Measurements from ENCODE around the gene CASQ1.

The CASQ1 gene

GRCh38 chr1:160206421-160207117 lies 16.2 kb downstream of the CASQ1 start:
- no peak for DNase-seq

- DNase-seq = no peak
Measured at GRCh38 chr1:160207118-160207650, 16.8 kb downstream of the CASQ1 start.

- no peak for DNase-seq
Measured at GRCh38 chr1:160207771-160208556, 17.6 kb downstream of the CASQ1 start.

- no peak for DNase-seq
Measured at GRCh38 chr1:160208557-160209320, 18.4 kb downstream of the CASQ1 start.

GRCh38 chr1:160209321-160210046 lies 19.1 kb downstream of the CASQ1 start:
- no peak for DNase-seq

- DNase-seq = no peak
Measured at GRCh38 chr1:160210561-160210960, 20.2 kb downstream of the CASQ1 start.

GRCh38 chr1:160211046-160211790 lies 20.8 kb downstream of the CASQ1 start:
- DNase-seq = no peak

GRCh38 chr1:160214481-160215140 lies 24.2 kb downstream of the CASQ1 start:
- no peak for DNase-seq

GRCh38 chr1:160216301-160216700 lies 25.9 kb downstream of the CASQ1 start:
- DNase-seq = no peak

GRCh38 chr1:160217481-160218051 lies 27.2 kb downstream of the CASQ1 start:
- DNase-seq = no peak

- no peak for DNase-seq
Measured at GRCh38 chr1:160219062-160219929, 28.9 kb downstream of the CASQ1 start.

GRCh38 chr1:160220301-160220700 lies 29.9 kb downstream of the CASQ1 start:
- no peak for DNase-seq

GRCh38 chr1:160221089-160221488 lies 30.7 kb downstream of the CASQ1 start:
- no peak for DNase-seq

GRCh38 chr1:160222546-160222945 lies 32.2 kb downstream of the CASQ1 start:
- no peak for DNase-seq

GRCh38 chr1:160224606-160225005 lies 34.2 kb downstream of the CASQ1 start:
- DNase-seq = no peak

GRCh38 chr1:160225345-160225744 lies 35.0 kb downstream of the CASQ1 start:
- no peak for DNase-seq

GRCh38 chr1:160226623-160227022 lies 36.2 kb downstream of the CASQ1 start:
- DNase-seq = no peak

- no peak for DNase-seq
Measured at GRCh38 chr1:160227034-160227433, 36.7 kb downstream of the CASQ1 start.

- no peak for DNase-seq
Measured at GRCh38 chr1:160227561-160227960, 37.2 kb downstream of the CASQ1 start.

- no peak for DNase-seq
Measured at GRCh38 chr1:160228431-160228830, 38.1 kb downstream of the CASQ1 start.
